DOHH2 (cell line): ENCODE data around the gene PDCD10.

ENCODE experiments used
- CTCF ChIP-seq: fragments of 200-600 bp; sonication (generic); IDR thresholded peaks from one replicate; pipeline ENCODE4 v1.5.1; 2014; ENCODE audit warnings: antibody characterized with exemption, mild to moderate bottlenecking, low read depth, low read length; ENCODE audit not compliant: poor library complexity, severe bottlenecking
- EZH2phosphoT487 ChIP-seq: fragments of 200-600 bp; sonication (generic); IDR thresholded peaks from 2 replicates; pipeline ENCODE4 v1.6.1; 2017; ENCODE audit warnings: borderline replicate concordance, mild to moderate bottlenecking, antibody characterized with exemption, low read length, moderate library complexity, mixed read lengths

- no peak for TF ChIP-seq CTCF
- no peak for TF ChIP-seq EZH2phosphoT487
Measured at GRCh38 chr3:167705840-167706239, 28.9 kb downstream of the PDCD10 start.
